GM23248 (cell line): ENCODE measurements around the gene LAPTM5. TPM values are rescaled to one million over a fixed set of nuclear protein-coding genes. Genes with fewer than 3 reads are reported as not detected.
A peak's percentile ranks its signal among the peaks of the same experiment; 100 is the strongest.

Experiments
- DNase-seq: peaks from one replicate; pipeline ENCODE4 v3.0.0-alpha.2; 2015
- H2AFZ ChIP-seq: fragments of 200-600 bp; sonication (generic); 2 replicates; pipeline ENCODE4 v1.6.1; 2016; ENCODE audit warnings: antibody characterized with exemption
- H3F3A ChIP-seq: fragments of 200-600 bp; sonication (generic); 2 replicates; pipeline ENCODE4 v1.6.1; 2016; ENCODE audit warnings: mild to moderate bottlenecking, antibody characterized with exemption, mixed run types; ENCODE audit not compliant: insufficient read depth
- H3K27ac ChIP-seq: fragments of 200-600 bp; sonication (generic); 2 replicates; pipeline ENCODE4 v1.5.1; 2016; ENCODE audit warnings: mild to moderate bottlenecking
- H3K27me3 ChIP-seq: fragments of 200-600 bp; sonication (generic); replicated peaks from 2 replicates; pipeline ENCODE4 v1.6.1; 2016; ENCODE audit warnings: mild to moderate bottlenecking; ENCODE audit not compliant: insufficient read depth
- H3K36me3 ChIP-seq: fragments of 200-600 bp; sonication (generic); 2 replicates; pipeline ENCODE4 v1.6.1; 2016; ENCODE audit warnings: low read depth, mild to moderate bottlenecking
- H3K4me1 ChIP-seq: fragments of 200-600 bp; sonication (generic); 2 replicates; pipeline ENCODE4 v1.6.1; 2016; ENCODE audit warnings: mild to moderate bottlenecking; ENCODE audit not compliant: insufficient read depth
- H3K4me2 ChIP-seq: fragments of 200-600 bp; sonication (generic); one replicate; pipeline ENCODE4 v1.6.1; 2016; ENCODE audit warnings: mild to moderate bottlenecking; ENCODE audit not compliant: unreplicated experiment
- H3K4me3 ChIP-seq: fragments of 200-600 bp; sonication (generic); 2 replicates; pipeline ENCODE4 v1.5.1; 2016; ENCODE audit warnings: mild to moderate bottlenecking
- H3K79me2 ChIP-seq: fragments of 200-600 bp; sonication (generic); 2 replicates; pipeline ENCODE4 v1.6.1; 2016; ENCODE audit warnings: mild to moderate bottlenecking; ENCODE audit not compliant: insufficient read depth
- H3K9ac ChIP-seq: fragments of 200-600 bp; sonication (generic); 2 replicates; pipeline ENCODE4 v1.6.1; 2016; ENCODE audit warnings: mild to moderate bottlenecking
- H3K9me2 ChIP-seq: fragments of 200-600 bp; sonication (generic); 2 replicates; pipeline ENCODE4 v1.6.1; 2016; ENCODE audit warnings: mixed run types, mild to moderate bottlenecking, moderate library complexity; ENCODE audit not compliant: insufficient read depth
- H3K9me3 ChIP-seq: fragments of 200-600 bp; sonication (generic); one replicate; pipeline ENCODE4 v1.6.1; 2017; ENCODE audit warnings: low read depth
- H4K20me1 ChIP-seq: fragments of 200-600 bp; sonication (generic); 2 replicates; pipeline ENCODE4 v1.6.0; 2016; ENCODE audit not compliant: insufficient read depth
- EZH2 ChIP-seq: fragments of 200-600 bp; sonication (generic); IDR thresholded peaks from 2 replicates; pipeline ENCODE4 v1.6.1; 2018; ENCODE audit warnings: antibody characterized with exemption, mild to moderate bottlenecking; ENCODE audit not compliant: insufficient read depth, poor library complexity, severe bottlenecking
- EZH2phosphoT487 ChIP-seq: fragments of 200-600 bp; sonication (generic); IDR thresholded peaks from 2 replicates; pipeline ENCODE4 v1.6.1; 2018; ENCODE audit warnings: antibody characterized with exemption, moderate library complexity, mild to moderate bottlenecking, low read depth; ENCODE audit not compliant: insufficient read depth
- WGBS, 2 experiments: methylation state at CpG; one replicate each; pipeline ENCODE4 v1.1.6; 2015 to 2017; ENCODE audit warnings: low lambda C conversion rate in 2 of 2, low coverage in 1 of 2; ENCODE audit errors: missing lambda C conversion rate in 2 of 2; 5-methylcytosine and 5-hydroxymethylcytosine counted together
- in situ Hi-C: fragments of 300-500 bp; cut with MboI; formaldehyde crosslinking; loops from 2 replicates; pipeline ENCODE4 v1.15.0; 2020
- polyA plus RNA-seq: library from polyadenylated mRNA; unstranded; fragments of >200 nt; fragmentation: Nextera tagmentation; extraction: Ambion mirVana; gene quantifications from 2 replicates; pipeline ENCODE4 v1.2.1, GENCODE V29; 2016
- total RNA-seq: library from RNA; depleted of rRNA; stranded (reverse); fragments of >200 nt; shearing (Covaris generic); gene quantifications from 2 replicates; pipeline ENCODE4 v1.2.3, GENCODE V29; 2014

LAPTM5 gene
- total and polyA plus RNA-seq, 2 experiments from 2014 or later, result 0.36 TPM; not detected in 1

DNA sequence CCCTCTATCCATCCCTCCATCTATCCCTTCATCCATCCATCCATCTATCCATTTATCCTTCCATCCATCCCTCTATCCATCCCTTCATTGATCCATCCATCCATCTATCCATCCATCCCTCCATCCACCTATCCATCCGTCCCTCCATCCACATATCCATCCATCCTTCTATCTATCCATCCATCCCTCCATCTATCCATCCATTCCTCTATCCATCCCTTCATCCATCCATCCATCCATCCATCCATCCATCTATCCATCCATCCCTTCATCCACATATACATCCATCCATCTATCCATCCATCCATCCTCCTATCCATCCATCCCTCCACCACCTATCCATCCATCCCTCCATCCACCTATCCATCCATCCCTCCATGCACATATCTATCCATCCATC lies 57.8 kb downstream of the LAPTM5 start:
- TF ChIP-seq EZH2phosphoT487 (no peak), EZH2 (no peak)
- Histone ChIP-seq H3F3A (no peaks in the 10 kb centered on the region), H3K9ac (no peak overlapping the region), H3K4me1 (peaks cover 17% of the 10 kb centered on the region), H3K9me3 (no peaks in the 10 kb centered on the region), H2AFZ (no peak overlapping the region), H3K9me2 (no peaks in the 10 kb centered on the region), H4K20me1 (no peaks in the 10 kb centered on the region), H3K27ac (no peak overlapping the region), H3K79me2 (no peaks in the 10 kb centered on the region), H3K4me3 (no peak overlapping the region), H3K27me3 (no peaks in the 10 kb centered on the region), H3K4me2 (no peak overlapping the region), H3K36me3 (no peaks in the 10 kb centered on the region)
- DNase-seq, result no peak
- WGBS, 2 experiments, result 38 to 45% methylated on average over 1 of the region's 1 CpG
- in situ Hi-C loops, result loop anchor here (25.0 kb wide), 1 partner anchor 1462 kb away; the partner anchor contains the start of genes MECR and PTPRU

DNA sequence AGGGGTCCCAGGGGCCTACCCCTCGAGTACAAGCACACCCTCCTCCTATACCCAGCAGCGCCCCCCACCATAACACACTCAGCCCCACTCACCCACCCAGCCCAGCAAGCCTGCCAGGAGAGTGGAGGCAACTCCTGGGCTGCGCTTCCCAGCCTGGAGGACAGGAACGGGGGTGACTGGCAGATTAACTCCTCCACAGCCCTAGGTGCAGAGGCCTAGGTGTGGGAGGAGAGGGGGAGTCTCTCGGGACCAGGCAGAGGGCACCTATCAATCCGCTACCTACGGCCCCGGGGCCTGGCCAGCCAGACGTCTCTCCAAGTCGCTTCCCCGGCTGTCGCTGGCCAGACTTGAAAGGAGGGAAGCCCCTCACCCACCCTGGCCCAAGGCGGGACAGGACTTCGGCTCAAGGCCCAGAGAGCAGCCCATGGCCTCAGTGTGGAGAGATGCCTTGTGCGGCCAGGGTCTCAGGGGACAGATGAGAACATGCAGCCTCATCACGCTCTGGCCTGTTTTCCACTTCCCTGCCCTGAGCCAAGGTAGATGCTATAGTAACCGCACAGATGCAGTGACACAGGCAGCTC lies 59.1 kb downstream of the LAPTM5 start:
- Histone ChIP-seq H3K79me2 (no peaks in the 10 kb centered on the region), H3K9me2 (no peaks in the 10 kb centered on the region), H3K4me3 (no peak overlapping the region), H4K20me1 (no peaks in the 10 kb centered on the region), H3K27me3 (no peaks in the 10 kb centered on the region), H3K36me3 (no peaks in the 10 kb centered on the region), H2AFZ (no peak overlapping the region), H3K9ac (no peak overlapping the region), H3K27ac (no peak overlapping the region), H3K4me2 (no peak overlapping the region), H3K4me1 (peaks cover 13% of the 10 kb centered on the region), H3K9me3 (no peaks in the 10 kb centered on the region), H3F3A (no peaks in the 10 kb centered on the region)
- in situ Hi-C loops, result no loop called here
- no peak for TF ChIP-seq EZH2phosphoT487
- TF ChIP-seq EZH2, result no peak
- no peak for DNase-seq
- 50 to 62% methylated on average over 10 to 14 of the region's 17 CpGs for WGBS, 2 experiments

GRCh38 chr1:30697571-30698376 lies 59.8 kb downstream of the LAPTM5 start:
- Histone ChIP-seq H3K4me3 (no peak overlapping the region), H3K9me3 (no peaks in the 10 kb centered on the region)
- 28 to 36% methylated on average over 9 of the region's 9 CpGs for WGBS, 2 experiments

GRCh38 chr1:30696831-30697230 lies 60.7 kb downstream of the LAPTM5 start:
- H3K9me2 ChIP-seq, result no peaks in the 10 kb centered on the region
- no peak overlapping the region for H3K4me3 ChIP-seq
- in situ Hi-C loops, result no loop called here
- H3K79me2 ChIP-seq, result no peaks in the 10 kb centered on the region
- H3K4me1 ChIP-seq, result peaks cover 13% of the 10 kb centered on the region
- H2AFZ ChIP-seq, result no peak overlapping the region
- H3K9me3 ChIP-seq, result no peaks in the 10 kb centered on the region
- H3K4me2 ChIP-seq, result no peak overlapping the region
- H3K27me3 ChIP-seq, result no peaks in the 10 kb centered on the region
- H3F3A ChIP-seq, result no peaks in the 10 kb centered on the region
- H4K20me1 ChIP-seq, result no peaks in the 10 kb centered on the region
- no peak overlapping the region for H3K9ac ChIP-seq
- DNase-seq, result no peak
- no peaks in the 10 kb centered on the region for H3K36me3 ChIP-seq
- TF ChIP-seq EZH2, result no peak
- TF ChIP-seq EZH2phosphoT487, result no peak
- 94 to 96% methylated on average over 6 of the region's 6 CpGs for WGBS, 2 experiments
- no peak overlapping the region for H3K27ac ChIP-seq

More at GRCh38 chr1:30697571-30698376, 59.8 kb downstream of the LAPTM5 start:
- H3K9ac ChIP-seq, result no peak overlapping the region
- H2AFZ ChIP-seq, result no peak overlapping the region
- in situ Hi-C loops, result no loop called here
- no peak overlapping the region for H3K27ac ChIP-seq
- no peaks in the 10 kb centered on the region for H4K20me1 ChIP-seq
- H3K4me1 ChIP-seq, result peaks cover 13% of the 10 kb centered on the region
- H3F3A ChIP-seq, result no peaks in the 10 kb centered on the region
- no peak for TF ChIP-seq EZH2
- no peak for TF ChIP-seq EZH2phosphoT487
- H3K27me3 ChIP-seq, result no peaks in the 10 kb centered on the region
- no peaks in the 10 kb centered on the region for H3K36me3 ChIP-seq
- H3K9me2 ChIP-seq, result no peaks in the 10 kb centered on the region
- H3K79me2 ChIP-seq, result no peaks in the 10 kb centered on the region
- peak; percentile 63 for DNase-seq
- H3K4me2 ChIP-seq, result no peak overlapping the region
